ENCODE data around the gene ACTA2.

The ACTA2 gene

GRCh38 chr10:88922041-88922440 lies 30.5 kb downstream of the ACTA2 start:
- Histone ChIP-seq H3K27ac (ENCODE audit: low read depth, low read length, poor library complexity, severe bottlenecking) (no peak overlapping the region), H3K9me2 (ENCODE audit: low read depth, low read length) (no peaks in the 10 kb centered on the region), H3K79me2 (ENCODE audit: insufficient read depth, low read length) (no peaks in the 10 kb centered on the region), H2AFZ (ENCODE audit: low read length) (no peak overlapping the region), H3K4me2 (ENCODE audit: low read length) (no peak overlapping the region), H3F3A (ENCODE audit: insufficient read depth, low read length) (no peaks in the 10 kb centered on the region), H4K20me1 (ENCODE audit: insufficient read depth, low read length) (no peaks in the 10 kb centered on the region), H3K9me3 (ENCODE audit: low read length) (no peaks in the 10 kb centered on the region), H3K4me1 (ENCODE audit: insufficient read depth, low read length, severe bottlenecking) (no peaks in the 10 kb centered on the region), H3K36me3 (ENCODE audit: insufficient read depth, low read length) (no peaks in the 10 kb centered on the region), H3K9ac (ENCODE audit: low read length) (no peak overlapping the region), H3K27me3 (ENCODE audit: insufficient read depth, low read length) (no peaks in the 10 kb centered on the region), H3K4me3 (ENCODE audit: low read depth, low read length, poor library complexity, severe bottlenecking) (no peak overlapping the region)
- no peak for TF ChIP-seq EZH2 (IDR thresholded peaks at IDR 0.05; ENCODE audit: borderline replicate concordance, low read length)
- TF ChIP-seq, protein P1, sequence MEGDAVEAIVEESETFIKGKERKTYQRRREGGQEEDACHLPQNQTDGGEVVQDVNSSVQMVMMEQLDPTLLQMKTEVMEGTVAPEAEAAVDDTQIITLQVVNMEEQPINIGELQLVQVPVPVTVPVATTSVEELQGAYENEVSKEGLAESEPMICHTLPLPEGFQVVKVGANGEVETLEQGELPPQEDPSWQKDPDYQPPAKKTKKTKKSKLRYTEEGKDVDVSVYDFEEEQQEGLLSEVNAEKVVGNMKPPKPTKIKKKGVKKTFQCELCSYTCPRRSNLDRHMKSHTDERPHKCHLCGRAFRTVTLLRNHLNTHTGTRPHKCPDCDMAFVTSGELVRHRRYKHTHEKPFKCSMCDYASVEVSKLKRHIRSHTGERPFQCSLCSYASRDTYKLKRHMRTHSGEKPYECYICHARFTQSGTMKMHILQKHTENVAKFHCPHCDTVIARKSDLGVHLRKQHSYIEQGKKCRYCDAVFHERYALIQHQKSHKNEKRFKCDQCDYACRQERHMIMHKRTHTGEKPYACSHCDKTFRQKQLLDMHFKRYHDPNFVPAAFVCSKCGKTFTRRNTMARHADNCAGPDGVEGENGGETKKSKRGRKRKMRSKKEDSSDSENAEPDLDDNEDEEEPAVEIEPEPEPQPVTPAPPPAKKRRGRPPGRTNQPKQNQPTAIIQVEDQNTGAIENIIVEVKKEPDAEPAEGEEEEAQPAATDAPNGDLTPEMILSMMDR (IDR thresholded peaks at IDR 0.05; ENCODE audit: low read length), result no peak

DNA sequence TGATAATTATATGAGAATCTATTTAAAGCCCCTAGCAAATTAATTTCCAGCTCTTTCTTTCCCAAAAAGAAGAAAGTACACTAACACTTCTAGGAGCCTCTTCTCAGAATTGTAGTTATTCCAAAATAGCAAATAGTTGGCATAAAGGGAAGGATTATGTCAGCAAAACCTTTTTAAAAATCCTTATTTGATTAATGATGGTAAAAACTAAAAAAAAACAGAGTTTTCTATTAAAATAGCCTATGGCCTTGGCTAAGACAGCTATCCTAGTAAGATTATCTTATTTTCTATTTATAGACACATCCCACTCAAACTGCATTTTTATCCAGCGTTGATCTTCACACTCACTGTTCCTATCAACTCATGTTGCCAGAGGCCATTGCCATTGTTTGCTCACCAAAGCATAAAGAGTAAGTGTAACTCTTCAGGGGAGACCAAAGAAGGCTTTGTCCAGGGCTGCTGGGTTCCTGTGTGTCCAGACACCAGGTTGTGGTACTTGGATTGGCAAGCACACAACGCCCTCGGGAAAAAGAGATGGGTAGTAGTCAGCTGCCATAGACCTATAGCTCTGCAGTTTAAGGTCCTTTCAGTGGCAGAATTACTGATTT lies 31.5 kb downstream of the ACTA2 start:
- Histone ChIP-seq H3F3A (ENCODE audit: insufficient read depth, low read length) (no peaks in the 10 kb centered on the region), H2AFZ (ENCODE audit: low read length) (no peak overlapping the region), H3K4me2 (ENCODE audit: low read length) (no peak overlapping the region), H3K79me2 (ENCODE audit: insufficient read depth, low read length) (no peaks in the 10 kb centered on the region), H4K20me1 (ENCODE audit: insufficient read depth, low read length) (no peaks in the 10 kb centered on the region), H3K4me3 (ENCODE audit: low read depth, low read length, poor library complexity, severe bottlenecking) (no peak overlapping the region), H3K9me3 (ENCODE audit: low read length) (no peaks in the 10 kb centered on the region), H3K9me2 (ENCODE audit: low read depth, low read length) (no peaks in the 10 kb centered on the region), H3K9ac (ENCODE audit: low read length) (no peak overlapping the region), H3K27ac (ENCODE audit: low read depth, low read length, poor library complexity, severe bottlenecking) (no peak overlapping the region), H3K27me3 (ENCODE audit: insufficient read depth, low read length) (no peaks in the 10 kb centered on the region), H3K4me1 (ENCODE audit: insufficient read depth, low read length, severe bottlenecking) (no peaks in the 10 kb centered on the region), H3K36me3 (ENCODE audit: insufficient read depth, low read length) (no peaks in the 10 kb centered on the region)
- TF ChIP-seq, protein P1 (IDR thresholded peaks at IDR 0.05; ENCODE audit: low read length), result no peak
- TF ChIP-seq EZH2 (IDR thresholded peaks at IDR 0.05; ENCODE audit: borderline replicate concordance, low read length), result no peak

- Histone ChIP-seq H3K79me2 (ENCODE audit: insufficient read depth, low read length) (no peaks in the 10 kb centered on the region), H3K27ac (ENCODE audit: low read depth, low read length, poor library complexity, severe bottlenecking) (no peak overlapping the region), H3K9me3 (ENCODE audit: low read length) (no peaks in the 10 kb centered on the region), H3F3A (ENCODE audit: insufficient read depth, low read length) (no peaks in the 10 kb centered on the region), H3K27me3 (ENCODE audit: insufficient read depth, low read length) (no peaks in the 10 kb centered on the region), H3K36me3 (ENCODE audit: insufficient read depth, low read length) (no peaks in the 10 kb centered on the region), H3K4me2 (ENCODE audit: low read length) (no peak overlapping the region), H3K9me2 (ENCODE audit: low read depth, low read length) (no peaks in the 10 kb centered on the region), H3K4me3 (ENCODE audit: low read depth, low read length, poor library complexity, severe bottlenecking) (no peak overlapping the region), H4K20me1 (ENCODE audit: insufficient read depth, low read length) (no peaks in the 10 kb centered on the region), H3K4me1 (ENCODE audit: insufficient read depth, low read length, severe bottlenecking) (no peaks in the 10 kb centered on the region), H2AFZ (ENCODE audit: low read length) (no peak overlapping the region), H3K9ac (ENCODE audit: low read length) (no peak overlapping the region)
- no peak for TF ChIP-seq EZH2 (IDR thresholded peaks at IDR 0.05; ENCODE audit: borderline replicate concordance, low read length)
- TF ChIP-seq, protein P1 (IDR thresholded peaks at IDR 0.05; ENCODE audit: low read length), result no peak
Measured at GRCh38 chr10:88920198-88920597, 32.4 kb downstream of the ACTA2 start.
